Choroid plexus epithelial cell (primary cell): Measurements from ENCODE around the gene ZRSR2.

Experiments used
- DNase-seq: peaks from one replicate; pipeline ENCODE4 v3.0.0-alpha.2; 2010; ENCODE audit warnings: low read depth
- H3K4me3 ChIP-seq: 2 replicates; pipeline ENCODE4 v1.5.1; 2011; ENCODE audit warnings: low read depth, mild to moderate bottlenecking, control low read depth, low read length, moderate library complexity
- TF ChIP-seq, protein P1 (sequence below): conservative IDR thresholded peaks from 2 replicates; pipeline ENCODE4 v1.5.1; 2011; ENCODE audit warnings: low read depth, mild to moderate bottlenecking, control low read depth, inconsistent platforms, low read length, moderate library complexity

ZRSR2 gene

DNA sequence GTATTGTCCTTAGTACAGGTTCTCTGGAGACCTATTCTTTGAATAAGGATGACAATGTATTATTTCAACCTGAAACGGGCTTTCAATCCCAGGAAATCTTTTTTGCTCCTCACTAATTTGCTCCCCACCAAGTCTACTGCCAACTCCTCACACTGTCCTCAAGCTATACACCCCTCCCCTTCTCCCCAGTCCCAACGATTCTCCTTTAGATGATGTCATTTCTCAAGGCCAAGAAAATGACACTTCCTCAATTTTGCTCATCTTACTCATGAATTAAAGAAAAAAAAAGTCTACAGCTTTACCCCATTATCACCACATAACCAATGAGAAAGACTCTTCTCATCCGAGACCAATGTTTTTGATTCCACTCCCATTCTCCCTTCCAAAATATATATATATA lies 43.8 kb downstream of the ZRSR2 start:
- no peak for DNase-seq
- no peak overlapping the region for H3K4me3 ChIP-seq
- TF ChIP-seq, protein P1, sequence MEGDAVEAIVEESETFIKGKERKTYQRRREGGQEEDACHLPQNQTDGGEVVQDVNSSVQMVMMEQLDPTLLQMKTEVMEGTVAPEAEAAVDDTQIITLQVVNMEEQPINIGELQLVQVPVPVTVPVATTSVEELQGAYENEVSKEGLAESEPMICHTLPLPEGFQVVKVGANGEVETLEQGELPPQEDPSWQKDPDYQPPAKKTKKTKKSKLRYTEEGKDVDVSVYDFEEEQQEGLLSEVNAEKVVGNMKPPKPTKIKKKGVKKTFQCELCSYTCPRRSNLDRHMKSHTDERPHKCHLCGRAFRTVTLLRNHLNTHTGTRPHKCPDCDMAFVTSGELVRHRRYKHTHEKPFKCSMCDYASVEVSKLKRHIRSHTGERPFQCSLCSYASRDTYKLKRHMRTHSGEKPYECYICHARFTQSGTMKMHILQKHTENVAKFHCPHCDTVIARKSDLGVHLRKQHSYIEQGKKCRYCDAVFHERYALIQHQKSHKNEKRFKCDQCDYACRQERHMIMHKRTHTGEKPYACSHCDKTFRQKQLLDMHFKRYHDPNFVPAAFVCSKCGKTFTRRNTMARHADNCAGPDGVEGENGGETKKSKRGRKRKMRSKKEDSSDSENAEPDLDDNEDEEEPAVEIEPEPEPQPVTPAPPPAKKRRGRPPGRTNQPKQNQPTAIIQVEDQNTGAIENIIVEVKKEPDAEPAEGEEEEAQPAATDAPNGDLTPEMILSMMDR: no peak

DNA sequence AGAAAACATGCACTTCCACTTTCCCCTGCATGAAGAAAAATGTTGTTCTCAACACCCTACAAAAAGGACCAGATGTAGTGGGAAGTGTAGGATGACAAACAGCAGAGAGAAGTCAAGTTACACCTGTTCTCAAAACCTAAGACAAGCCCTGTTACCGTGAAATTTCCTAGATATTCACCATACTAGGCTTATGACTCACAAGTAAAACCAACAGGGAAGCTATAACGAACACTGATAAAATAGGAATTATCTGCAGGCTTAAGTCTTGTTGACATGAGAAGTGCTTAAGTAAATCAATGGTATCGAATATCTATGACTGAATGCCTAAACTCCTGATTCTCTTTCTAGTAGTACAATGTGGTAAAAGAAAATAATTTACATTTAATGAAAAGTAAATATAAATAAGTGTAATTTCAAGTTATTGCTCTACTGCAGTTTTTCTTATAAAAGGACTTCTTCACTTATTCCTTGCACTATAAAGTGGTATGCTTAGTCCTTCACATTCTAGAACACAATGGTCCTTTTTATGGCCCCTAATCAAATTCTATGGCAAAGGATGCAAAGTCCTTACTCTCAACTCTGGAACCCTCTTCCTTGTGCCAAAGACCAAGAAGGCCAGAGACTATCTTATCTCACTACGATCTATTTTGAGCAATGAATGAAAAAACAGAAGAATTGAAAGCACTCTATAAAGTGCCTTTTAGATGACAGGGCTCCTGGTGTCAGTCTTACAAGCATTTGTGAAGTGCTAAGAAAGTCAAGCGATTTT lies 44.7 kb downstream of the ZRSR2 start:
- DNase-seq: peak; percentile 40
- TF ChIP-seq, protein P1: no peak
- no peak overlapping the region for H3K4me3 ChIP-seq

DNA sequence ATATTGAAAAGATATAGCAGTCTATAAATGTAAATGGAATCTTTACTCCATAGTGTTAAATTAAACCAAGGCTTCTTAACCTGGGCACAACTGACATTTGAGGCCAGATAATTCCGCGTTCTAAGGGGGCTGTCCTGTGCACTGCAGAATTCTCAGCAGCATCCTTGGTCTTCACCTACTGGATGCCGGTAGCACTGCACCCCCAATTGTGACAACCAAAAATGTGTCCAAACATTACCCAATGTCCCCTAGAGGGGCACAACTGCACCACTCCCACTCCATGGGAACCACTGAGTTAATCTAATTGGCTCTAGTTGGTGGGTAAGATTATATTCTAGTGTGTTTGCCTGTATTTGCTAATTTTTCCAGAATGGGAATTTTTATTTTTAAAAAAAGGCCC lies 47.7 kb downstream of the ZRSR2 start:
- DNase-seq: no peak
- H3K4me3 ChIP-seq: no peak overlapping the region
- TF ChIP-seq, protein P1: peak; percentile 25

DNA sequence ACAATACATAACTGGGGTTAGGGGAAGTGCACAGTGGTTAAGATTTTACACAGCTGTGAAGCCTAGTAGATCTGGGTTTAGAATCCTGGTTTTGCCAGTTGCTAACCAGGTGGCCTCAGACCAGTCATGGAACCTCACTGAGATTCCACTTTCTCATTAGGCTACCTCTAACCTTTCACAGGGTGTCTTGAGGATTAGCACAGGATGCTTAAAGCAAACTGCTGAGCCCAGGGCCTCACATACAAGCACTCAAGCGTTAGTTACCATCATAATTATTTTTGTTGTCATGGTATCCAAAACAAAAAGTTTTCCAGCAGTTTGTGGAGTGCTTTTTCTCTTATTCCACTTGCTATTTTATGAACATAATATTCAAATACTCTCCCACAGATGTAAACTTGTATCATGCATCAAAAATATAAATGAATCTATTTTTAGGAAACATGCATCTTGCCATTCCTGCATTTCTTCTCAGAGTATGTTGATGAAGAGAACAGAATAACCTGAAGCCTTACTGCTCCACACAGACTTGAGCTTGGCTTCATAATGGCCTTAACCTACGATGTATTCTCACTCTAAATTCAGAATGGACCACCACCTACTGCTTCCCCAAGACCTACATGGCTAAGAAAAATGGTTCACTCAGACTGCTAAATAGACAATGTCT lies 51.7 kb downstream of the ZRSR2 start:
- no peak overlapping the region for H3K4me3 ChIP-seq
- TF ChIP-seq, protein P1: no peak
- DNase-seq: no peak

DNA sequence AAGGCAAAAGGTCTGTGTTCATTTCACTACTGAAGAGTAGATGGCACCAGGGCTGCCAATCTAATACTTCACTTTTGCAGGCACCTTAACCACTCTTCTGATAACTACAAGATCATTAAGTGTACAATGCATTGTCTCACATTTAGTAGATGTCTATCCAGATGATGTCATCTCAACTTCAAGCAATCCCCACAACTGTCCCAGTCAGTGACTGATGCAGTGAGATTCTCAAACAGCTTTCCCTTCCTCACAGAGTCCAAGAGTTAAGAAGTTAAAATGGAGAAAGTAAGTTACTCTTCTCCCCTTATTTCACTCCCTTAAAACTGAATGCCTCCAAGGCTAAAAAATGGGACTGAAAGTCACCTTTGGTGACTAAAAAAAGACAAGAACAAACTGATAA lies 53.7 kb downstream of the ZRSR2 start:
- H3K4me3 ChIP-seq: no peak overlapping the region
- TF ChIP-seq, protein P1: no peak

DNA sequence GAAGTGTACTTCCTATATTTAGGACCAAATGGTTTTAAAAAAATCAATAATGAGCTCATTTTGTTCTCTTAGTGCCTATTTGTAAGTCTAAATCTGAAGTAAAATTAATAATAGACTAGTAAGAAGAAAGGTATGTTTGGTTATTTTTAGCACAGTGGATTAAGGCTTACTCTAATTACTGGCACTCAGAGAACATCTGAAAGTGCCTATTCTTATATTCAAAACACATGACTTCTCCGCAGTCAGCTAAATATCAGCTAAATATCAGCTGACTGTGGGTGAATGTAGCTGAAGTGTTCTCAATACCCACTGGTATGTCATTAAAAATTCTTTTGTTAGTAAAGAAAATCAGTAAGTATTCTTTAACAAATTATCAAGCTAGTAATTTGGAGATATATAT lies 58.3 kb downstream of the ZRSR2 start:
- no peak overlapping the region for H3K4me3 ChIP-seq
- peak; percentile 9 for DNase-seq
- TF ChIP-seq, protein P1: no peak

More for the DNA sequence above, 53.7 kb downstream of the ZRSR2 start:
- DNase-seq: no peak
